ENCODE results near the gene NEURL2.
"Not testable (repeated sequence)": the region's sequence is repeated elsewhere in the genome, so short reads cannot be mapped to it uniquely, and the experiment has no call there.

The NEURL2 gene

GRCh38 chr20:45890985-45891983, at the start of gene NEURL2, which contains the start of gene CTSA:
Gene NEURL2 (minus strand): TSS chr20:45891208. CDS start chr20:45890991, 217 bp downstream.
Gene CTSA (plus strand): TSS chr20:45891335. CDS start chr20:45891569, 234 bp downstream.
- peak; percentile 95 for DNase-seq (ENCODE audit: low spot score)

- no peak for DNase-seq (ENCODE audit: low spot score)
Measured at GRCh38 chr20:45940469-45940868, 49.5 kb upstream of the NEURL2 start.

GRCh38 chr20:45940053-45940452, 49.0 kb upstream of the NEURL2 start:
- DNase-seq (ENCODE audit: low spot score) = no peak

- no peak for DNase-seq (ENCODE audit: low spot score)
Measured at GRCh38 chr20:45938727-45939438, 47.9 kb upstream of the NEURL2 start.

GRCh38 chr20:45937765-45938164, 46.8 kb upstream of the NEURL2 start:
- DNase-seq (ENCODE audit: low spot score) = no peak

GRCh38 chr20:45935416-45936046, 44.5 kb upstream of the NEURL2 start:
- no peak for DNase-seq (ENCODE audit: low spot score)

- peak; percentile 98 for DNase-seq (ENCODE audit: low spot score)
Measured at GRCh38 chr20:45934586-45935415, 43.8 kb upstream of the NEURL2 start, which contains the start of gene PCIF1. Gene PCIF1 (plus strand): TSS chr20:45934683. CDS start chr20:45939000, 4,317 bp downstream.

GRCh38 chr20:45934046-45934585, 43.1 kb upstream of the NEURL2 start:
- DNase-seq (ENCODE audit: low spot score) = peak; percentile 53

GRCh38 chr20:45933266-45934045, 42.4 kb upstream of the NEURL2 start:
- DNase-seq (ENCODE audit: low spot score) = peak; percentile 97

GRCh38 chr20:45931680-45932079, 40.7 kb upstream of the NEURL2 start:
- not testable (repeated sequence) for DNase-seq (ENCODE audit: low spot score)

- DNase-seq (ENCODE audit: low spot score) = no peak
Measured at GRCh38 chr20:45927071-45927878, 36.3 kb upstream of the NEURL2 start.

- no peak for DNase-seq (ENCODE audit: low spot score)
Measured at GRCh38 chr20:45926731-45927070, 35.7 kb upstream of the NEURL2 start.

- no peak for DNase-seq (ENCODE audit: low spot score)
Measured at GRCh38 chr20:45925821-45926506, 35.0 kb upstream of the NEURL2 start.

GRCh38 chr20:45924391-45925261, 33.6 kb upstream of the NEURL2 start:
- no peak for DNase-seq (ENCODE audit: low spot score)

- no peak for DNase-seq (ENCODE audit: low spot score)
Measured at GRCh38 chr20:45921337-45922189, 30.6 kb upstream of the NEURL2 start.

- no peak for DNase-seq (ENCODE audit: low spot score)
Measured at GRCh38 chr20:45920462-45921336, 29.7 kb upstream of the NEURL2 start.

Measured in SW480 (cell line).